KMS-11 (cell line): ENCODE data around the gene KLHL29.

ENCODE experiments used
- H2AFZ ChIP-seq: fragments of 200-600 bp; sonication (generic); 2 replicates; pipeline ENCODE4 v1.6.1; 2016; ENCODE audit warnings: antibody characterized with exemption, mixed run types, low read depth
- H3K27ac ChIP-seq: fragments of 200-600 bp; sonication (generic); 2 replicates; pipeline ENCODE4 v1.6.1; 2016; ENCODE audit warnings: mild to moderate bottlenecking, mixed run types
- H3K27me3 ChIP-seq: fragments of 200-600 bp; sonication (generic); 2 replicates; pipeline ENCODE4 v1.6.1; 2017; ENCODE audit warnings: mild to moderate bottlenecking, low read depth, mixed run types, moderate library complexity; ENCODE audit not compliant: insufficient read depth
- H3K36me3 ChIP-seq: fragments of 200-600 bp; sonication (generic); 2 replicates; pipeline ENCODE4 v1.6.1; 2017; ENCODE audit warnings: mild to moderate bottlenecking, mixed run types; ENCODE audit not compliant: insufficient read depth
- H3K4me1 ChIP-seq: fragments of 200-600 bp; sonication (generic); 2 replicates; pipeline ENCODE4 v1.6.1; 2016; ENCODE audit warnings: mild to moderate bottlenecking, low read depth, mixed run types; ENCODE audit not compliant: poor library complexity, severe bottlenecking
- H3K4me2 ChIP-seq: fragments of 200-600 bp; sonication (generic); 2 replicates; pipeline ENCODE4 v1.7.0; 2016; ENCODE audit warnings: mild to moderate bottlenecking, mixed run types
- H3K4me3 ChIP-seq: fragments of 200-600 bp; sonication (generic); IDR thresholded peaks from 2 replicates; pipeline ENCODE4 v1.6.1; 2017; ENCODE audit warnings: low read depth, low read length, mixed read lengths; ENCODE audit not compliant: insufficient read depth
- H3K79me2 ChIP-seq: fragments of 200-600 bp; sonication (generic); 2 replicates; pipeline ENCODE4 v1.6.1; 2016; ENCODE audit warnings: low read depth, mixed run types; ENCODE audit not compliant: insufficient read depth
- H3K9ac ChIP-seq: fragments of 200-600 bp; sonication (generic); 2 replicates; pipeline ENCODE4 v1.6.1; 2016; ENCODE audit warnings: mild to moderate bottlenecking, mixed run types
- H4K20me1 ChIP-seq: fragments of 200-600 bp; sonication (generic); 2 replicates; pipeline ENCODE4 v1.6.1; 2016; ENCODE audit warnings: mild to moderate bottlenecking, mixed run types; ENCODE audit not compliant: insufficient read depth
- CTCF ChIP-seq: fragments of 200-600 bp; sonication (generic); conservative IDR thresholded peaks from 2 replicates; pipeline ENCODE4 v1.6.1; 2017; ENCODE audit warnings: low read depth, mild to moderate bottlenecking, antibody characterized with exemption, low read length, moderate library complexity, mixed read lengths

The KLHL29 gene

GRCh38 chr2:23654756-23655155 is 269.8 kb downstream of the KLHL29 start:
- Histone ChIP-seq H2AFZ (no peak overlapping the region), H3K27me3 (no peaks in the 10 kb centered on the region), H4K20me1 (no peaks in the 10 kb centered on the region), H3K4me2 (no peak overlapping the region), H3K9ac (no peak overlapping the region), H3K27ac (no peak overlapping the region), H3K36me3 (no peaks in the 10 kb centered on the region), H3K79me2 (no peaks in the 10 kb centered on the region), H3K4me3 (no peak overlapping the region), H3K4me1 (no peaks in the 10 kb centered on the region)
- TF ChIP-seq CTCF = no peak

GRCh38 chr2:23655934-23656596 is 271.1 kb downstream of the KLHL29 start:
- TF ChIP-seq CTCF = no peak
- Histone ChIP-seq H3K9ac (no peak overlapping the region), H3K4me3 (no peak overlapping the region), H3K36me3 (no peaks in the 10 kb centered on the region), H3K27ac (no peak overlapping the region), H3K79me2 (no peaks in the 10 kb centered on the region), H3K4me1 (no peaks in the 10 kb centered on the region), H4K20me1 (no peaks in the 10 kb centered on the region), H2AFZ (no peak overlapping the region), H3K4me2 (no peak overlapping the region), H3K27me3 (no peaks in the 10 kb centered on the region)

- no peak overlapping the region for H3K4me3 ChIP-seq
- H3K36me3 ChIP-seq = no peaks in the 10 kb centered on the region
- H2AFZ ChIP-seq = no peak overlapping the region
- H3K27ac ChIP-seq = no peak overlapping the region
- H3K79me2 ChIP-seq = no peaks in the 10 kb centered on the region
- no peak for TF ChIP-seq CTCF
- no peaks in the 10 kb centered on the region for H3K27me3 ChIP-seq
- H3K9ac ChIP-seq = no peak overlapping the region
- no peak overlapping the region for H3K4me2 ChIP-seq
- H4K20me1 ChIP-seq = no peaks in the 10 kb centered on the region
- H3K4me1 ChIP-seq = no peaks in the 10 kb centered on the region
These were observed 271.6 kb downstream of the KLHL29 start for GRCh38 chr2:23656597-23656973.

GRCh38 chr2:23657371-23657770 is 272.4 kb downstream of the KLHL29 start:
- H3K27me3 ChIP-seq = no peaks in the 10 kb centered on the region
- H3K27ac ChIP-seq = no peak overlapping the region

More at GRCh38 chr2:23657371-23657770, 272.4 kb downstream of the KLHL29 start:
- Histone ChIP-seq H3K79me2 (no peaks in the 10 kb centered on the region), H3K4me2 (no peak overlapping the region), H3K9ac (no peak overlapping the region), H2AFZ (no peak overlapping the region), H3K36me3 (no peaks in the 10 kb centered on the region), H4K20me1 (no peaks in the 10 kb centered on the region), H3K4me3 (no peak overlapping the region), H3K4me1 (no peaks in the 10 kb centered on the region)
- TF ChIP-seq CTCF = no peak
